GM18520 (cell line): ENCODE data around the gene MAPK13.
"Not testable (repeated sequence)": the region's sequence is repeated elsewhere in the genome, so short reads cannot be mapped to it uniquely, and the experiment has no call there.

Experiments used
- ATAC-seq: cut with Tn5 transposase; IDR thresholded peaks from one replicate; pipeline ENCODE4 v1.9.1; 2021; ENCODE audit not compliant: unreplicated experiment

The MAPK13 gene

DNA sequence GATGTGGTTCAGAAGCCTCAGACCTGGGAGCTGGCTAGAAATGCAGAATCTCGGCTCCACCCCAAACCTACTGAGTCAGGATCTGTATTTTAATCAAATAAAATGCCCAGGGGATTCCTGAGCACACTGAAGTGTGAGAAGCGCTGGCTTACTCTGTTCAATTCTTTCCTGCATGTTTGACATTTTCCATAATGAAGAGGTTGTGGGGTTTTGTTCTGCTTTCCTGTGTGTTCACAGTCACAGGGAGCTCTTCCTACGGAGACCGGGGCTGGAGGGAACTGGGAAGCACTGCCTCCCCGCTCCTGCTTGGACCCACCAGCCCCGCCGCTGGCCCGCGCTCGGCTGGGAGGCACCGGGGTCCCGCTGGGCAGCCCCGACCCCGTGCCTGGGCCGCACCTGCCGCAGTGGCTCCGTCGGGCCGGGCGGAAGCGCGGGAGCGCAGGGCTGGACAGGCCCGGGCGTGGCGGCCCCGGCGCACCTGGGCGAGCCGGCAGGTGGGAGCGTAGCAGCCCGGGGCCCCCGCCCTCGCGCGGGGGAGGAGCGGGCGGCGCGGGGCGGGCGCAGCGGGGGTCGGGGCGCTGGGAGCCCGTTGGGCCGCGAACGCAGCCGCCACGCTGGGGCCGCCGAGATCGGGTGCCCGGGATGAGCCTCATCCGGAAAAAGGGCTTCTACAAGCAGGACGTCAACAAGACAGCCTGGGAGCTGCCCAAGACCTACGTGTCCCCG is at the start of gene MAPK13:
TSS of gene MAPK13 (plus strand) at position 573 of the 726 bp plus-strand sequence. CDS start at position 643, 70 bp downstream.
- ATAC-seq, result no peak

DNA sequence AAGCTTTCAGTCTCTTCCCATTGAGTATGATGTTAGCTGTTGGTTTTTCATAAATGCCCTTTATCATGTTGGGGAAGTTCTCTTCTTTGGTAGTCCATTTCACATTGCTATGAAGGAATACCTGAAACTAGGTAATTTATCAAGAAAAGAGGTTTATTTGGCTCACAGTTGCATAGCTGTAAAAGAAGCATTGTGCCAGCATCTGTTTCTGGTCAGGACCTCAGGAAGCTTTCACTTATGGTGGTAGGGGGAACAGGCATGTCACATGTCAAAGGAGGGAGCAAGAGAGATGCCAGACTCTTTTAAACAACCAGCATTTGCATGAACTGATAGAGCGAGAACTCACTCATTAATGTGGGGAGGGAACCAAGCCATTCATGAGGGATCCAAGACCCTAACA is 48.0 kb upstream of the MAPK13 start:
- no peak for ATAC-seq

DNA sequence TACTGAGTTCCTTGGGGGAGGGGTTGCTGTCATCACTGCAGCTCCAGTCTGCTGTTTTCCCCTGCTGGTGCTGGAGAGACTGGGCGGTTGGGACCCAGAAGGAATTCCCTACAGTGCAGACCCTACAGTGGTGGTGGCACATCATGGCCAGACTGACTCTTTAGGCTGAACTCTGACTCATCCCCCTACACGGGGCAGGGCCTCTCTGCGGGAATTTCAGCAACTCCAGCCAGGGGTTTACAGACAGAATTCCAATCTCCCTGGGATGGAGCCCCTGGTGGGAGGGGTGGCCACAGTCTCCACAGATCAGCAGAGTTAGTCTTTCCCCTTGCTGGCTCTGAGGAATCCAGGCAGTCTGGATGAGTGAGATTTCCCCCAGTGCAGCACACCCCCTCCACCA is 46.9 kb upstream of the MAPK13 start:
- ATAC-seq, result no peak

DNA sequence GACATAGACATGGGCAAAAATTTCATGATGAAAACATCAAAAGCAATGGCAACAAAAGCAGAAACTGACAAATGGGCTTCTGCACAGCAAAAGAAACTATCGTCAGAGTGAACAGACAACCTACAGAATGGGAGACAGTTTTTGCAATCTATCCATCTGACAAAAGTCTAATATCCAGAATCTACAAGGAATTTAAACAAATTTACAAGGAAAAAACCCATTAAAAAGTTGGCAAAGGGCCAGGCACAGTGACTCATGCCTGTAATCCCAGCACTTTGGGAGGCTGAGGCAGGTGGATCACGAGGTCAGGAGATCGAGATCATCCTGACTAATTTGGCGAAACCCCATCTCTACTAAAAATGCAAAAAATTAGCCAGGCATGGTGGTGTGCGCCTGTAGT is 42.1 kb upstream of the MAPK13 start:
- not testable (repeated sequence) for ATAC-seq

DNA sequence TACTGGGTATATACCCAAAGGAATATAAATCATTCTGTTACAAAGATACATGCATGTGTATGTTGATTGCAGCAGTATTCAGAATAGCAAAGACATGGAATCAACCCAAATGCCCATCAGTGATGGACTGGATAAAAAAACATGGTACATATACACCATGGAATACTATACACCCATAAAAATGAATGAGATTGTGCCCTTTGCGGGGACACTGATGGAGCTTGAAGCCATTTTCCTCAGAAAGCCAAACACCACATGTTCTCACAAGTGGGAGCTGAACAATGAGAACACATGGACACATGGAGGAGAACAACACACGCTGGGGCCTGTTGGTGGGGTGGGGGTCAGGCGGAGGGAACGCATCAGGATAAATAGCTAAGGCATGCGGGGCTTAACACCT is 41.3 kb upstream of the MAPK13 start:
- ATAC-seq, result no peak

DNA sequence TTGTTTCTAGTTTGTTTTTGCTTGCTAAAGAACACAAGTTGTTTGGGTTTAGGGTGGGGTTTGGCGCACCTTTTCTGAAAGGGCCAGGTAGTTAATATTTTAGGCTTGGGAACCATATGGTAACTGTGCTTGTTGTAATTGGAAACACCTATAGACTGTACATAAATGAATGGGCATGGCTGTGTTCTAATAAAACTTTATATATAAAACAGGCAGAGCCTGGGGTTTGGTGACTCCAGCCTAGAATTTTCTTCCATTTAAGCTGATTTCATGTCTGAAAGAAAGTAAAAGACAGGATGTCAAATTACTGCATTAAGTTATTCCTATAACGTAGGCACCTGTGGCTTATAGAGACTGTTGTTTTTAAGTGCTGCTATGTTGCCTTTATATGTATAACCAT is 36.1 kb upstream of the MAPK13 start:
- no peak for ATAC-seq

DNA sequence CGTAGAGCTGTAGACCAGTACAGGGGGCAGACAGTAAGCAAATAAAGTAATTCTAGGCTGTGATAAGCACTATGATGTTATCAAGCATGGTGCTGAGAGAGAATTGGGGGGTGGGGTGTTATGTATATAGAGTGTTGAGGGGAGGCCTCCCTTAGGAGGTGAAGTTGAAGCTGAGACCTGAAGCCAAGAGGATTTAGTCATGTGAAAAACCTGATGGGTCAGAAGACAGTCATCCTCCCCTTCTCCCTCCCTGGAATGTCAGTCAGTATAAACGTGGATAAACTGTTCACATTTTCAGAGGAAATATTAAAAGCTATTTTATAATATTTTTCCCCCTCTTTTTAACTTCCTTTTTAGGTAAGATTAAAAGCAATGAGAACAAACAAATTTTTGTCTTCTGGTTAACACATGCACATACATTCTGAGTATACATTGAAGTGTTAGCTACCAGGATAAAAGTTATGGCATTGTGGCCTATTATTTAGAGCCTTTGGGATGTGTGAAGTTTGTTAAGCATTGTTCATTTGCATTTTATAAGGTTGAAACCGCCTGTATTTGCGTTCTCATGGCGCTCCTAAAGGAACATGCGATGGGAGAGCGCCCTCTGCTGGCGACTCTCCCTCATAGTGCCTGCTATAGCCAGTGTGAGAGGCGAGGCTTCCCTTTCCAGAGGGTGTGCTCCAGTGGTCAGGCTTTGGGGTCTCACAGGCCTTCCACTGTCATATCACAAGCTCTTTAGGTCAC is 35.4 kb upstream of the MAPK13 start:
- ATAC-seq, result peak; percentile 44

DNA sequence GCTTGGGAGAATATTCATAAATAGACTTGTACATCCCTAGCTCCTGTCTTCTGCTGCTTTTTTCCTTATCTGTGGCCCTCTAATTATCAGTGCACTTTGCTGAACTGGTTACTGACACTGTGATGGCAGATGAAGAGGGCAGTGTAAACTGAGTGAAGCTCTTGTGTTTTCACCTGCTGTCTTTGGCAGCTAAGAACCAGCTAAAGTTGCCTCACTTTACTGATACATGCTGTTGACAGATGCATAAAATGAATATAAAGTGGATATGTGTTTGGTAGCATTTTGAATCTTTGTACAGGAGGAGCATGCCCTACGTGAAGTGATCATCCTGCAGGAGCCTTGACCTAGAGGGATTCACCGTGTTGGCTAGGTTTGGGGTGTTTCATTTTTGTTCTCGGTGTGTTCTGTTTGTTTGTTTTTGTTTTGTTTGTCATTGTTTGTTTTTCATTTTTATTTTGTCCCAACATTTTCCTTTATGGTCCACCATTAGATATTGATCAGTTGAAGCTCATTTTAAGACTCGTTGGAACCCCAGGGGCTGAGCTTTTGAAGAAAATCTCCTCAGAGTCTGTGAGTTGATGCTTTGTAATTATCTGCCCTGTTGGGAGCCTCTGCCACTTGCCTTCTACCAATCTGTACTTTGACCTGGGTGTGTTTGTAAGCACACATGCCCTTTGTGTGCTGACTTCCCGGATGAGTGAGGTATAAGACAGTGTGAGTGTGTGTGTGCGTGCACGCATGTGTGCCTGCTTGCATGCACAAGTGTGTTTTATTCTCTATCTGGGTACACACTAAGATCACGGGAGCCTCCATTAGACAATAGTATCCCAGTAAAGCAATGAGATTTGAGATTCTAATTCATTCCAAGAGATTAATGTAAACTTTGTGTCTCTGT is 34.6 kb upstream of the MAPK13 start:
- no peak for ATAC-seq

DNA sequence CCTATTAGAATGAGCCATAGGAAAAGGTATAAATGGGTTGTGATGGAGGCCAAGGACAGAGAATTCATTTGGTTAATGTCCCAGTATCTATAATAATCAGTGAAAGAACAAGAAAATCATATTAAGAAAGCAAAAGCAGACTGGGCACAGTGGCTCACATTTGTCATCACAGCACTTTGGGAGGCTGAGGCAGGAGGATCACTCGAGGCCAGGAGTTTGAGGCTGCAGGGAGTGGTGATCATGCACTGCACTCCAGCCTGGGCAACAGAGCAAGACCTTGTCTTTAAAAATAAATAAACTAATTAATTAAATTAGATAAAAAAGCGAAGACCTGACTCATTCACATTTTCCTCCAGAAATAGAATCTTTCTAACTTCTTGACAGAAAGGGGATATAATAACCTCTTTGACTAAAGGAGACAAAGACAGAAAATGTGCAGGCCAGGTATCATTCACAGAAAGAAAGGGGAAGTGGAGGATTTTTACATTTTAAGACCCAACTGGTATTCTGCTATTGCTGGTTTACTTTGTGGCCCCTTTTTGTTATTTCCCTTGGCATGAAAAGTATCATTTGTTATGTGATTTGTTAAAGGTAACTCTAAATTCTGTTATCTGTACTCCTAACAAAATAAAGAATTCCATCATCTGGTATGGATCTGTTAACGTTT is 31.9 kb upstream of the MAPK13 start:
- no peak for ATAC-seq

DNA sequence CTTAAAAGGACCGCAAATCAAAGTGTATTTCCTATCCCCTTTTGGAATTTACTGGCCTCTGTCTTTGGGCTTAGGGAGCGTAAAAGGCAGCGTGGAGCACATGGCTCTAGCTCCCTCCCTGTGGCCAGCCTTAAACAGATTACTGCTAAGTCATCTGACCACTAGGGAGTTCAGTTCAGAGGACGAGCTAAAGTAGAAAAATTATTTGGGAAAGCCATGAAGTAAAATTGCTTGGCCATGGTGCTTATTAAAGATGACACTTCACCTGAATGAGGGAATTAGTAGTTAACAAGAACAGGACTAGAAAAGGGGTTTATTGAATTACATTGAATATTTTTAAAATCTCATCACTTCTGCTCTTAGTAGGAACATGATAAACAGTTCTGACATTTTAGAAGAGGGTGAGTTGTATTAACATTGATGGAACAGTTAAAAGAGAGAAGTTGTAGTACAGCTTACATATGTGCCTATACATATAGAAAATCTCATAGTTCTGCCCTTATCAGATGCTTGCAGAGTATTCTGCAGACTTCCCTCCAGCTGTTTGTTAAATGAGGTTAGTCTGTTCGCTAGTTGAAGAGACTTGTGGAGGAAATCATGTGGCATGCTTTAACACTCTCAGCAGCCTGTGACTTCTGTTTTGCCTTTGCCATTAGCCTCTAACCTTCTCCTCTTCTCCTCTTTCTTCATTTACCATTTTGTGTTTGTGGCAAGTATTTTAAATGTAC is 31.2 kb upstream of the MAPK13 start:
- no peak for ATAC-seq

DNA sequence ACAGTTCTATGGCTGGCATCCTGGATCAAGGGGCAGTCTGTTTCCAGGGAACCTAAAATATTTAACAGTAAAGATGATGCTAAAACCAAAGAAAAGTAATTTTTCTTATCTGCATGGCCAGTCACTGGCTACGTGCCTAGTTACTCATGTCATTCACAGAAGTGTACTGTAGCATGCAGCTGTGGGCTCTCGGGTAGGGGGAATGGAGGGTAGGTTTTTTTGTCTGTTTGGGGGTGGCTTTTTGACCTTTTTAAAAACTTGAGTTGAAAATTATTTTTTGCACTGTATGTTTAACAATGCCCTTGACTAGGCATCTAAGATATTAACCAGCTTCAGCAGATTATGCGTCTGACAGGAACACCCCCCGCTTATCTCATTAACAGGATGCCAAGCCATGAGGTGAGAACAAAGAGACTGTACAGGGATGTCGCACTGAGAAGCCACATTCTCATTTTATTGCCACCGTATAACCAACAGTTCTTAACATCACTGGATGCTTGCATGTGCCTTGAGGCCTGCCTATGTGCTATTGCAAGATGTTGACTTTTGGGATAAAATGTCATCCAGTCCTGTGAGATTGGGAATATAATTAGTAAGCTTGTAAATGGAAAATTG is 30.3 kb upstream of the MAPK13 start:
- no peak for ATAC-seq

DNA sequence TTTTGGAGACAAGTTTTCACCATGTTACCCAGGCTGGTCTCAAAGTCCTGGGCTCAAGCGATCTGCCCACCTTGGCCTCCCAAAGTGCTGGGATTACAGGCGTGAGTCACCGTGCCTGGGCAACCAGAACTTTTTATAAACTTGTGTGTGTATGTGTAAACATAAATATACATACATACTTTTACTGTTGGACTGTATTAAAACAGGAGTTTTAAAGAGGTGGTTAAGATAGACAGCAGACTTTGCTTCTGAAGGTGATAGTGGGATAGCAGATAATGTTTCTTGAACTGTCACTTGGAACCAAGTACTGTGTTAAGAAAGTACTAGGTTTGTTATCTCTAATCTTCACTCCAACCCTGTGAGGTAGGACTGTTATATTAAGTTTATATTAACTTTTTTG is 28.6 kb upstream of the MAPK13 start:
- no peak for ATAC-seq

DNA sequence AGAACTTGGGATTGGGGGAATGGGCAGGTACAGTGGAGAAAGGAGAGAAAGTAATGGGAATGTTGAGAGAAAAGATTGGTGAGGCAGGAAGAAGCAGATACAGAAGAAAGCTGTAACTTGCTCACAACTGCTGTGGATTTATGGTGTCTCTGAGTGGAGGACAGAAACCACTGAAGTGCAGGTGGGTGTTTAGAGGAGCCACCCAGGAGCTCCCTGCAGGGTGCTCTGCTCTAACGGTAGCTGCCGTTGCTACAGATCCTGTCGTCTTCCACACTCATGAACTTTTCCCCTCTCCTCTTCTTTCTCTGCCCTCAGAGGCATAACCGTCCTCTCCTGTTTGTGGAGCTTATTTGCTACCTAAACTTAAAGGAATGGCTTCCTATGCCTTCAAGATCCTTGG is 27.5 kb upstream of the MAPK13 start:
- no peak for ATAC-seq

DNA sequence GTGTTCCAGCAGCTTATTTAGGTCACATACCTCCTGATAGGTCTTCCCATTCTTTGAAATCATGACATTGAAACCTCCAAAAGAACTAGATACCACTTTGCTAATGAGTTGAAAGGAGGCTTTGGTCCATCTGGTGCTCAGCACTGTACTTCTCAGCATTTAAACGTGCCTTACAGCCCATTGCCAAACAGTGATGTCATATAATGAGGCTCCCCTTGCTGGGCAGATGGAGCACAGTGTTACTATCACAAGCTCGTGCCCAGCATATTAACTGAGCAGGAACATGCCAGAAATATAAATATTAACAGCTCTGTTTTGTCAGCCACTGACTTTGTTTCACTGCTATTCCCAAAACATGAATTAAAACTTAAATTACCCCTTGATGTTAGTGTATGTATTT is 25.5 kb upstream of the MAPK13 start:
- ATAC-seq, result no peak

DNA sequence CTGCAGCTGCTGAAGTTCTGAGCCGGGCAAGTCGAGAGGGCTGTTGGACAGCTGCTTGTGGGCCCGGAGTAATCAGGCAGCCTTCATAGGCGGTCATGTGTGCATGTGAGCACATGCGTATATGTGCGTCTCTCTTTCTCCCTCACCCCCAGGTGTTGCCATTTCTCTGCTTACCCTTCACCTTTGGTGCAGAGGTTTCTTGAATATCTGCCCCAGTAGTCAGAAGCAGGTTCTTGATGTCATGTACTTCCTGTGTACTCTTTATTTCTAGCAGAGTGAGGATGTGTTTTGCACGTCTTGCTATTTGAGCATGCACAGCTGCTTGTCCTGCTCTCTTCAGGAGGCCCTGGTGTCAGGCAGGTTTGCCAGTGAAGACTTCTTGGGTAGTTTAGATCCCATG is 21.2 kb upstream of the MAPK13 start:
- ATAC-seq, result no peak

DNA sequence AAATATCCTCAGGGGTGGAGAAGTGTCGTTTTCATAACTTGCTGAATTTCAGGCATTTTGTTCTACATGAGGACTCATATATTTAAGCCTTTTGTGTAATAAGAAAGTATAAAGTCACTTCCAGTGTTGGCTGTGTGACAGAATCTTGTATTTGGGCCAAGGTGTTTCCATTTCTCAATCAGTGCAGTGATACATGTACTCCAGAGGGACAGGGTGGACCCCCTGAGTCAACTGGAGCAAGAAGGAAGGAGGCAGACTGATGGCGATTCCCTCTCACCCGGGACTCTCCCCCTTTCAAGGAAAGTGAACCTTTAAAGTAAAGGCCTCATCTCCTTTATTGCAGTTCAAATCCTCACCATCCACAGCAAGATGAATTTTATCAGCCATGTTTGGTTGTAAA is 20.3 kb upstream of the MAPK13 start:
- ATAC-seq, result no peak

DNA sequence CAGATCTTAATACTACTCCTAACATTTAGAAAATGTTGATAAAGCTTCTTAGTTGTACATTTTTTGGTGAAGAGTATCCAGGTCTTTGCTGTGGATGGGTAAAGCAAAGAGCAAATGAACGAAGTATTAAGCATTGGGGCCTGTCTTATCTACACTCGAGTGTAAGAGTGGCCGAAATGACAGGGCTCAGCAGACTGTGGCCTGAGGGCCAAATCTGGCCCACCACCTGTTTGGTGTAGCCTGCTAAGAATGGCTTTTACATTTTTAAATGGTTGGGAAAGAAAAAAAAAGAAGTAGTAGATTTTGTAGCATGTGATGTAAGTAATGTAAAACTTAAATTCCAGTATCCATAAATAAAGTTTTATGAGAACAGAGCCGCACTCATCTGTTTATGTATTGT is 19.4 kb upstream of the MAPK13 start:
- ATAC-seq, result no peak

DNA sequence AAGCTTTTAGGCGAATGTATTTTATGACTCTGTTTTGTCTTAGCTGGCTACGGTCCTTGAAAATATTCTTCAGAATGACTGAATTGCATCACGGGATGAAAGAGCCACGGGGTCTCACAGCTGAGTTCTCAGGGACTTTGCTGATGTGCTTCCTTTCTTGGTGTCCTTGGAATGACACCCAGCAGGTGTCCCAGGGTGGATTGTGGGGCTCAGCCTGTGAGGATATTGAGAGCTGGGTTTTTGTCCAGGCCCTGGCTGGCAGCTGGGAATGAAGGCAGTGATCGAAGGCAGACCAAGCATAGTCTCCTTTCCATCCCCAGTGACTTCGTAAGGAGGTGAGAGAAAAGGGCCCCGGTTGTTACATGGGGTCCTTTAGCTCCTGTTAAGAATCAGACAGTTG is 18.8 kb upstream of the MAPK13 start:
- no peak for ATAC-seq

DNA sequence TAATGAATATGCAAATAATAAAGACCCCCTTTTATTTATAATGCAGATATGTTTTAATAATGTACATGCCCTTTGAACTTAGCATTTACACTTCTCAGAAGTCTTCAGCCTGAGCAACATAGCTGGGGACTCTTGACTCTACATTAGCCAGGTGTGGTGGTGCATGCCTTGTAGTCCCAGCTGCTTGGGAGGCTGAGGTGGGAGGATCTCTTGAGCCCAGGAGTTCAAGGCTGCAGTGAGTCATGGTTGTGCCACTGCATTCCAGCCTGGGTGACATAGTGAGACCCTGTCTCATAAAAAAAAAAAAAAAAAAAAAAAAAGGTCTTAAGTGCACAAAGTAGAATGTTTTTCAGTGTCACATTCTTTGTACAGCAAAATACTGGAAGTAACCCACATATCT is 17.3 kb upstream of the MAPK13 start:
- ATAC-seq, result no peak

DNA sequence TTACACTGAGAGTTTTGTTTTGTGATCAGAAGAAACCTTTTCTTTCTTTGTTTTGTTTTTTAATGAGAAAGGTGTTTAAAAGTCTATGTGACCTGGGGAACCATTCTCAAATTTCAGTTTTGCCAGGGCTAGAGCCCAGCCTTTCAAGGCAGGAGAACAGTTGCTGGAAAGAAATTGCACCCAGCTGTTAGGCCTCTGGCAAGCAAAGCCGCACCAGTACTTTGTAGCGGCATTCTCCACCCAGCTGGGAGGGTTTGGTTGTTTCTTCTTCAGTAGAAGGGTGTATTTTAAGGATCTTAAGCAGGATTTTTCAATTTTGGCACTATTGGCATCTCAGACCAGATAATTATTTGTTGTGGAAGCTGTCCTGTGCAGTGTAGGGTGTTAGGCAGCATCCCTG is 16.6 kb upstream of the MAPK13 start:
- ATAC-seq, result no peak
